GM19467 (cell line): ENCODE data around the gene REV1.
"Not testable (repeated sequence)": the region's sequence is repeated elsewhere in the genome, so short reads cannot be mapped to it uniquely, and the experiment has no call there.

ENCODE experiments used
- ATAC-seq: cut with Tn5 transposase; IDR thresholded peaks from one replicate; pipeline ENCODE4 v1.9.1; 2021; ENCODE audit warnings: mild to moderate bottlenecking, moderate library complexity; ENCODE audit not compliant: unreplicated experiment

Gene REV1

GRCh38 chr2:99404797-99405669 lies 84.8 kb downstream of the REV1 start:
- ATAC-seq, result no peak

- ATAC-seq, result no peak
Measured at GRCh38 chr2:99404039-99404796, 85.6 kb downstream of the REV1 start.

DNA sequence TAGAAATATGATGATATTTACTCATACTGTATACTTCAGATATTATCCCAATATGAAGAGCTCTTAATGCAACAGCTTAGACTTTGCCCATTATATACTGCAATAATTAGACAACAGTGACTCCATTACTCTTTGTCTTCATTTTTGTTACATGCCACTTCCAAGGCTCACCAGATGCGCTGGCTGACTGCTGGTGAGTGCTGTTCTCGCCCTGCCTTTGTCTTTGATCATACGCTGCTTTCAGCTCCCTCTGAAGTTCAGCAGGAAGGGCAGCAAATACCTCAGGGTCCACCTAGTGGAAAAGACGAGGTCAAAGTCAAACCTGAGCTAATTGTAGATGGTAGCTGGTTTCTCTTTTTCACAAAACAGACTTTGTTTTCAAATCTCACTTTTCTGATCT lies 86.3 kb downstream of the REV1 start:
- no peak for ATAC-seq

DNA sequence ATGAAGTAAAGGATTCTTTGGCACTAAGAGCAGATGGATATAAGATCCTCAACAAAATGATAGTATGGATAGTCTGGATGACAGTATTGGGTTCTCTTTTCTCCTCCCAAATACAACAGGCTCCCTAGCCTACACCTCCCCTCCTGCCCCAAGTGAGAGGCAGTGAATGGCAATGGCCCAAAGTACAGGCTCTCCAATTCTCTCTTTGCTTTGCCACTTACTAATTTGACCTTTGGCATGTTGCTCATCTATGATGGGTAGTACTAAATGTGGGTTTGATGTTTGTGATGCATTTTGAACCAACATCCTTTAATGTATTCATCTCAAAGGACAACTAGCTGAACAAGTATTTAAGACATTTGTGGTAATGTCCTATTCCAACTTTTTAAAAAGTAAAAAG lies 86.7 kb downstream of the REV1 start:
- no peak for ATAC-seq

- ATAC-seq, result no peak
Measured at GRCh38 chr2:99401841-99402240, 88.0 kb downstream of the REV1 start.

GRCh38 chr2:99399795-99400194 lies 90.0 kb downstream of the REV1 start:
- ATAC-seq, result no peak

- no peak for ATAC-seq
Measured at GRCh38 chr2:99399063-99399462, 90.8 kb downstream of the REV1 start.

GRCh38 chr2:99398303-99398702 lies 91.5 kb downstream of the REV1 start:
- ATAC-seq, result no peak

- no peak for ATAC-seq
Measured at GRCh38 chr2:99397266-99397920, 92.4 kb downstream of the REV1 start.

GRCh38 chr2:99395589-99396130 lies 94.2 kb downstream of the REV1 start:
- ATAC-seq, result no peak

DNA sequence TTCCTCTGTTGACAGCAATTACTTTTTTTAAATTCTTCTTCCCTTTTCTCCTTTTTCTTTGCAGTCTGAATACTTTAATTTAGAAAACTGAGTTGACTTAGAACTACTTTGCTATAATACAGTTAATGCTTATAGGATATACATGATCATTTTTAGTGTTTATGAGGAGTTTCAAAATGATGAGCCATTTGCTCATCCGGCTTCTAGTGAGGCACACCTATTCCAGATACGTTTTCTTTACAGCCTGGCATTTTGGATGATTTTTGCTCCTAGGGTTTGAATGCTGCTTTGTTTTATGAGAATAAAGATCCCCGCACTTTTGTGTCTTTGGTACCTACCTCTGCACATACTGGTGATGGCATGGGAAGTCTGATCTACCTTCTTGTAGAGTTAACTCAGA lies 99.9 kb downstream of the REV1 start:
- no peak for ATAC-seq

DNA sequence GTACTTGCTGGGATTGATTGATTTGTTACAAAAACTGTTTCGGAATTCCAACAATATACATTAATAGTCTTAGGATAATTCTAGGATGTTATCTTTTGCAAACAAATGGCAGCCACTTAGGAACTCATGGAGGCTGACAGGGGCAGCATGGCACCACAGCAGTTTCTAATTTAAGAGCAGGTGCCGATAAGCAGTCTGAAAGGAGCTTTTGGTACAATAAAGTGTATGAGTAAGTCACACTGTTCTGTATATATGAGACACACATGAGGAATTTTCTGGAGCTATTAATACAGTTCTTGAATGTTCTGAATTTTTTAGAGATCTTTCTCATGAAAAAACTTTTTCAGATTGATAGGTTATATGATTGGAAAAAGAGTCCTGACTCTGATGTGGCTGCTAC lies 100.4 kb downstream of the REV1 start:
- no peak for ATAC-seq

DNA sequence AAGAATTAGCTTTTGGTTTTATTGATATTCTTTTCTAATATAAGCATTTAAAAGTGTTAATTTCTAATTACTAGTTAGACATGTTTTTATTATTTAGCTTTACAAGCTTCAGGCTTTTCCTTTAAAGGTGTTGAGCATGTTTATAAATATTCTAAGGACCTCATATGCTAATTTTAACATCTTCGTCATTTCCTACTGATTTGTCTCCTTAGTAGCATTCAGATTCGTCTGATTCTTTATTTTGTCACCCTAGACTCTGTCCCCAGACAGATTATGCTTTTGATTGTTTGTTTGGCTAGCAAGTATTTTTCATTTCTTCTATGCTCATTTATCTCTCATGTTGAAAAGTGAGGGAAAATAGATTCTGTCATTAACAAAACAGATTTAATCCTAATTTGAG lies 100.9 kb downstream of the REV1 start:
- no peak for ATAC-seq

DNA sequence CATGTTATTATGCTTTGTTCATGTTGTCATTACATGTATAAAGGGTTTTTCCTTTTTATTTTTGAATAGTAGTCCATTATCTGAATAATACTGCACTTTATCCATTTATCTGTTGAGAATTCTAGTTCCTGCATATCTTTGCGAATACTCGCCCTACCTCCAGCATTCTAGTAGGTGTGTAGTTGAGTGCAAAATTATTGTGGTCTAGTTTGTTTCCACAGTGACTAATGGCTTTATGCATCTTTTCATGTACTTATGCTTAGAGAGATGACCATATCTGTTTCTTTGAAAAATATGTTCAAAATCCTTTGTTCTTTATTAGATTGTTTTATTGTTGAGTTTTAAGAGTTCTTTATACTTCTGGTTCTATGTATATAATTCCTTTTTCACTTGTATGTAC lies 103.8 kb downstream of the REV1 start:
- ATAC-seq, result no peak

GRCh38 chr2:99382143-99382542 lies 107.7 kb downstream of the REV1 start:
- no peak for ATAC-seq

- ATAC-seq, result no peak
Measured at GRCh38 chr2:99380376-99381010, 109.3 kb downstream of the REV1 start.

- no peak for ATAC-seq
Measured at GRCh38 chr2:99377879-99378278, 111.9 kb downstream of the REV1 start.

DNA sequence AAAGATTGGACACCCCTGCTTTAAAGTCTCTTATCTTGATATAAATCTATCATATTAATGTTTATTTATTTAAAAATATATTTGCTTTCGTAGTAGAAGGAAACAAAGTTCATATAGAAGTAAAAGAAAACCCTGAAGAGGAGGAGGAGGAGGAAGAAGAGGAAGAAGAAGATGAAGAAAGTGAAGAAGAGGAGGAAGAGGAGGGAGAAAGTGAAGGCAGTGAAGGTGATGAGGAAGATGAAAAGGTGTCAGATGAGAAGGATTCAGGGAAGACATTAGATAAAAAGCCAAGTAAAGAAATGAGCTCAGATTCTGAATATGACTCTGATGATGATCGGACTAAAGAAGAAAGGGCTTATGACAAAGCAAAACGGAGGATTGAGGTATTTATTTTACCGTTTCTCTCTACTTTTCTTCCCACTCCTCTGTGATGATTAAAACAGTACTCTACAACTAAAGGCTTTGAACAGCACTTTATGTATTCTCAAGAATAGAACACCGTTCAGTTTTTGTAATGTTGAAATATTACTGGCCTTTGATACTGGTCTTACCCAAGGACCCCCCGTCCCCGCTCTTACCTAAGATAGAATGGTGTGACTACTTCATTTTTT lies 113.5 kb downstream of the REV1 start:
- no peak for ATAC-seq

- no peak for ATAC-seq
Measured at GRCh38 chr2:99374747-99375146, 115.1 kb downstream of the REV1 start.

DNA sequence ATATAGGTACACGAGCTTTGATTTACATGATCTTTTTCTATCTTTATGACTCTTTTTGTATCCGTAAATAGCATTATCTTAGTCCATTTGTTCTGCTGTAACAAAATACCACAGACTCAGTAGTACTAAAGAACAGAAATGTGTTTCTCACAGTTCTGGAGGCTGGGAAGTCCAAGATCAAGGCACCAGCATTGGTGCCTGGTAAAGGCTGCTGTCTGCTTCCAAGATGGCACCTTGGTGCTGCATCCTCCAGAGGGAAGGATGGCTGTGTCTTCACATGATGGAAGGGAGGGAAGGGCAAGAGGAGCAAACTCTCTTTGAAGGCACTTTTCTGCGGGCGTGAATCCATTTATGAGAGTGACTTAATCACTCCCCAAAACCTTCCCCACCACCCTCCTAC lies 116.7 kb downstream of the REV1 start:
- no peak for ATAC-seq

DNA sequence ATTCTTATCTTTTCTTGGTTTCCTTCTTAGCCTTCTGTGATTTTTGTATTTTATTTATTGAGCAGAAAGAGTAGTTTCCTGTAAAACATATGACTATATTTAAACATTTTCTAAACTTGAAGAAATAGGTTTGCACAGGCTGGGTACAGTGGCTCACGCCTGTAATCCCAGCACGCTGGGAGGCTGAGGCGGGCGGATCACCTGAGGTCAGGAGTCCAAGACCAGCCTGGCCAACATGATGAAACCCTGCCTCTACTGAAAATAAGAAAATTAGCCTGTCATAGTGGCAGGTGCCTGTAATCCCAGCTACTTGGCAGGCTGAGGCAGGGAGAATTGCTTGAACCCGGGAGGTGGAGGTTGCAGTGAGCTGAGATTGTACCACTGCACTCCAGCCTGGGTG lies 121.0 kb downstream of the REV1 start:
- ATAC-seq, result not testable (repeated sequence)
